Heart left ventricle (tissue), 16 donors: ENCODE measurements around the gene ADM. TPM values are rescaled to one million over a fixed set of nuclear protein-coding genes. Genes with fewer than 3 reads are reported as not detected.

Experiments
- ATAC-seq, 4 donors: fragments of 200-7000 bp; cut with Tn5 transposase; one replicate each; pipeline ENCODE4 v1.9.1; 2020 to 2022; ENCODE audit warnings: moderate library complexity in 4 of 4, mild to moderate bottlenecking in 3 of 4, moderate number of reproducible peaks in 1 of 4
- DNase-seq, 5 donors: peaks; one replicate each; pipeline ENCODE4 v3.0.0-alpha.2; 2020
- H3K27ac ChIP-seq, 12 donors: fragments of 200-600 bp; sonication (generic) in 4 of 12; one replicate each; pipeline versions ENCODE4 v1.5.0 to v1.8.0; 2016 to 2022; ENCODE audit warnings: mild to moderate bottlenecking in 2 of 12
- H3K27me3 ChIP-seq, 9 donors: fragments of 200-600 bp; sonication (generic) in 2 of 9; one replicate each; pipeline versions ENCODE4 v1.5.1 to v1.8.0; 2016 to 2022; ENCODE audit warnings: mild to moderate bottlenecking in 3 of 9
- H3K36me3 ChIP-seq, 9 donors: fragments of 200-600 bp; sonication (generic) in 2 of 9; one replicate each; pipeline versions ENCODE4 v1.5.0 to v1.8.0; 2018 to 2022; ENCODE audit warnings: mild to moderate bottlenecking in 2 of 9
- H3K4me1 ChIP-seq, 12 donors: fragments of 200-600 bp; sonication (generic) in 4 of 12; one replicate each; pipeline versions ENCODE4 v1.5.0 to v1.8.0; 2016 to 2022; ENCODE audit warnings: mild to moderate bottlenecking in 3 of 12
- H3K4me3 ChIP-seq, 12 donors: fragments of 200-600 bp; sonication (generic) in 4 of 12; one replicate each; pipeline versions ENCODE4 v1.5.0 to v1.8.0; 2017 to 2022; ENCODE audit warnings: mild to moderate bottlenecking in 9 of 12, moderate library complexity in 4 of 12
- H3K9me3 ChIP-seq, 12 donors: fragments of 200-600 bp; sonication (generic) in 4 of 12; one replicate each; pipeline versions ENCODE4 v1.5.0 to v1.8.0; 2016 to 2022; ENCODE audit warnings: mild to moderate bottlenecking in 1 of 12
- POLR2A ChIP-seq, 2 donors: fragments of 450-650 bp; IDR thresholded peaks; one replicate each; pipeline ENCODE4 v1.6.1; 2017; ENCODE audit warnings: antibody characterized with exemption in 2 of 2, mild to moderate bottlenecking in 2 of 2, moderate library complexity in 2 of 2
- WGBS, 4 donors: extraction: QIAGEN DNeasy Blood & Tissue Kit in 2 of 4; methylation state at CpG; one replicate each; pipeline versions ENCODE4 v1.1.5 to v1.1.7; 2013 to 2018; 5-methylcytosine and 5-hydroxymethylcytosine counted together
- intact Hi-C, 10 donors: fragments of 100-400 bp; cut with DNase I; formaldehyde crosslinking; loops; one replicate each; pipeline versions ENCODE4 v1.11.1 to v1.14.2; 2022
- polyA plus RNA-seq, 2 donors: library from polyadenylated mRNA; stranded (reverse); fragments of 200-250 nt; gene quantifications; one replicate each; pipeline ENCODE4 v1.2.3, GENCODE V29; 2013
- total RNA-seq, 9 donors: library from RNA; depleted of rRNA in 2 of 9; stranded (reverse); fragments of >200 nt in 2 of 9; fragmentation: NEBNext Ultra II Directional in 3 of 9; extraction: Animal tissue kit (Norgen Biotek cat#: 25700) in 3 of 9; gene quantifications; one replicate each; pipeline versions ENCODE4 v1.1.0 to v1.2.4, GENCODE V29; 2016 to 2023
- TF ChIP-seq, protein P1 (sequence below), 12 donors: fragments of 200-600 bp; sonication (generic) in 4 of 12; IDR thresholded peaks; one replicate each; pipeline versions ENCODE4 v1.5.0 to v1.8.0; 2018 to 2022; ENCODE audit warnings: antibody characterized with exemption in 12 of 12, mild to moderate bottlenecking in 5 of 12
- donor health status: ischemic (EF 13 %, LVEDD 7.1; RV severe dilation, severe dysfunction).
- donor health status: healthy with polysubstance abuse.
- donor health status: DM: no; HTN: yes; CAD: no.
- donor health status: DM: no; HTN: no; CAD: no.
- donor health status: ischemic (EF 25% LVEDD 6.9; RV normal size, moderate dysfunction).
- donor health status: ischemic (EF 25% LVEDD 5.7; RV mildly dilated, moderate dysfunction).
- donor health status: healthy.
- donor health status: DM: yes; HTN: yes; CAD: no.
- donor health status: ischemic (EF 35%, LVEDD 5.7; RV mildly dilated, moderate dysfunction).
- donor health status: nonischemic (EF 11% LVEDD 7.7; RV severe dilation, severe dysfunction).
- donor health status: DM: yes; HTN: yes; CAD: no.
- donor health status: PGD.
- donor health status: ischemic (EF 29% LVEDD 5.4; RV normal size, mild dysfunction).
- donor health status: nonischemic (EF 23%, LVEDD 6.1; RV moderate dilation, normal function).

Gene ADM
- total and polyA plus RNA-seq, 11 donors = 6.9 to 154 (median 16.8) TPM

DNA sequence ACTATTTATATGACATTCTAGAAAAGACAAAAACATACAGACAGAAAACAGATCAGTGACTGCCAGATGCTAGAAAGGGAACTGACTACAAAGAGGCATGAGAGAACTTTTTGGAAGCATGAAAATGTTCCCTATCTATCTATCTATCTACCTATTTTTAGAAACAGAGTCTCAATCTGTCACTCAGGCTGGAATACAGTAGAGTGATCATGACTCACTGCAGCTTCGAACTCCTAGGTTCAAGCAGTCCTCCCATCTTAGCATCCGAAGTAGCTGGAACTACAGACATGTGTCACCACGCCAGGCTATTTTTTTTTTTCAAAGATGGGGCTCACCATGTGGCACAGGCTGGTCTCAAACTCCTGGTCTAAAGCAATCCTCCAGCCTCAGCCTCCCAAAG lies 17.7 kb upstream of the ADM start:
- Histone ChIP-seq H3K4me3 (no peak overlapping the region), H3K4me1 (peaks cover 0 to 69% (median 10%) of the 10 kb centered on the region in 12 donors), H3K36me3 (peaks cover 0 to 10% (median 0%) of the 10 kb centered on the region in 9 donors), H3K27ac (no peak overlapping the region), H3K27me3 (no peaks in the 10 kb centered on the region), H3K9me3 (no peaks in the 10 kb centered on the region)
- no peak for DNase-seq
- intact Hi-C loops = no loop called here
- no peak for ATAC-seq
- 81 to 87% (median 82%) methylated on average over 3 of the region's 3 CpGs for WGBS, 4 donors
- TF ChIP-seq, protein P1, sequence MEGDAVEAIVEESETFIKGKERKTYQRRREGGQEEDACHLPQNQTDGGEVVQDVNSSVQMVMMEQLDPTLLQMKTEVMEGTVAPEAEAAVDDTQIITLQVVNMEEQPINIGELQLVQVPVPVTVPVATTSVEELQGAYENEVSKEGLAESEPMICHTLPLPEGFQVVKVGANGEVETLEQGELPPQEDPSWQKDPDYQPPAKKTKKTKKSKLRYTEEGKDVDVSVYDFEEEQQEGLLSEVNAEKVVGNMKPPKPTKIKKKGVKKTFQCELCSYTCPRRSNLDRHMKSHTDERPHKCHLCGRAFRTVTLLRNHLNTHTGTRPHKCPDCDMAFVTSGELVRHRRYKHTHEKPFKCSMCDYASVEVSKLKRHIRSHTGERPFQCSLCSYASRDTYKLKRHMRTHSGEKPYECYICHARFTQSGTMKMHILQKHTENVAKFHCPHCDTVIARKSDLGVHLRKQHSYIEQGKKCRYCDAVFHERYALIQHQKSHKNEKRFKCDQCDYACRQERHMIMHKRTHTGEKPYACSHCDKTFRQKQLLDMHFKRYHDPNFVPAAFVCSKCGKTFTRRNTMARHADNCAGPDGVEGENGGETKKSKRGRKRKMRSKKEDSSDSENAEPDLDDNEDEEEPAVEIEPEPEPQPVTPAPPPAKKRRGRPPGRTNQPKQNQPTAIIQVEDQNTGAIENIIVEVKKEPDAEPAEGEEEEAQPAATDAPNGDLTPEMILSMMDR (IDR thresholded peaks at IDR 0.05) = no peak
- TF ChIP-seq POLR2A (IDR thresholded peaks at IDR 0.05) = no peak

DNA sequence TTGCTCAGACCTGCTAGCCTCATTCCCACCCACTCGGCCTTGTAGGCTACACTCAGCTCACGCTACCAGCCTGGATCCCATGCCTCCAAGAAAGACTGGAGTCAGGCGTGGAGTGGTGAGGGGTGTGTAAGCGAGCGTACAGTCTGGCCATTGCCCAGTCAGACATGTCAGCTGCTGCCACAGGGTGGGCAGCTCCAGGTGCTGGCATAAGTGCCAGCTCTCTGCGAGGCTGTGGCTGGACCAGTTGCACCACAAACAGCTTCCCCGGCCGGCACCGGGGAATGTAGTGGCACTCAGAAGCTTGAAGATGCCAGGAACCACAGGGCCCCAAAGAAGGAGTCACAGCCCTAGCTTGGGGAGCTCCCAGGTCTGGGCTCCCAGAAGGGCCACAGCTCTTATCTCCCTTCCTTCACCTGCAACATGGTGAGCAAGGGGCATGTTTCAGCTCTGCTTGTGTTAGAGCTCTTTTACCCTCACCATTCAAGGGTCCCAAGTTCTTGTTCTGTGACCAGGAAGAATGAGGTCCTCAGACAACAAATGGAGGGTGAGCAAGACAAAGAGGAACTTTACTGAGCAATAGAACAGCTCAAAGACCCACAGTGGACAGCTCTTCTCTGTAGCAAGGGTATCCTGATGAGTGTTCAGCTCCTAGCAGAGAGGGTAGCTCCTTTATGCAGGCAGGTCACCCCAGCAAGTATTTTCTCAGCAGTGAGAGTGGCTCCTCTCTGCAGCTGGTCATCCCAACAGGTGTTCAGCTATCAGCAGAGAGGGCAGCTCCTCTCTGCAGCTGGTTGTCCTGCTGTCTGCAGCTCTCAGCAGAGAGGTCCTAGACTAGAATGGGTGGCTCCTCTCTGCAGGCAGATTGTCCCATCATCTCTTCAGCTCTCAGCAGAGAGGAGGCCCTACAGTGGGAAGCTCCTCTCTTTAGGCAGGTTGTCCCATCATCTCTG lies 16.8 kb upstream of the ADM start:
- no peak overlapping the region for H3K4me3 ChIP-seq
- ATAC-seq (no peak), DNase-seq (no peak)
- no peaks in the 10 kb centered on the region for H3K27me3 ChIP-seq
- TF ChIP-seq, protein P1 (IDR thresholded peaks at IDR 0.05) = no peak
- no peak for TF ChIP-seq POLR2A (IDR thresholded peaks at IDR 0.05)
- 82 to 96% (median 95%) methylated on average over 8 to 9 of the region's 9 CpGs for WGBS, 4 donors
- intact Hi-C loops = no loop called here
- H3K4me1 ChIP-seq = peaks cover 0 to 78% (median 17%) of the 10 kb centered on the region in 12 donors
- no peaks in the 10 kb centered on the region for H3K9me3 ChIP-seq
- H3K36me3 ChIP-seq = peaks cover 0 to 10% (median 0%) of the 10 kb centered on the region in 9 donors
- H3K27ac ChIP-seq = peak overlapping the region in 1 of 12 donors; percentile 3

DNA sequence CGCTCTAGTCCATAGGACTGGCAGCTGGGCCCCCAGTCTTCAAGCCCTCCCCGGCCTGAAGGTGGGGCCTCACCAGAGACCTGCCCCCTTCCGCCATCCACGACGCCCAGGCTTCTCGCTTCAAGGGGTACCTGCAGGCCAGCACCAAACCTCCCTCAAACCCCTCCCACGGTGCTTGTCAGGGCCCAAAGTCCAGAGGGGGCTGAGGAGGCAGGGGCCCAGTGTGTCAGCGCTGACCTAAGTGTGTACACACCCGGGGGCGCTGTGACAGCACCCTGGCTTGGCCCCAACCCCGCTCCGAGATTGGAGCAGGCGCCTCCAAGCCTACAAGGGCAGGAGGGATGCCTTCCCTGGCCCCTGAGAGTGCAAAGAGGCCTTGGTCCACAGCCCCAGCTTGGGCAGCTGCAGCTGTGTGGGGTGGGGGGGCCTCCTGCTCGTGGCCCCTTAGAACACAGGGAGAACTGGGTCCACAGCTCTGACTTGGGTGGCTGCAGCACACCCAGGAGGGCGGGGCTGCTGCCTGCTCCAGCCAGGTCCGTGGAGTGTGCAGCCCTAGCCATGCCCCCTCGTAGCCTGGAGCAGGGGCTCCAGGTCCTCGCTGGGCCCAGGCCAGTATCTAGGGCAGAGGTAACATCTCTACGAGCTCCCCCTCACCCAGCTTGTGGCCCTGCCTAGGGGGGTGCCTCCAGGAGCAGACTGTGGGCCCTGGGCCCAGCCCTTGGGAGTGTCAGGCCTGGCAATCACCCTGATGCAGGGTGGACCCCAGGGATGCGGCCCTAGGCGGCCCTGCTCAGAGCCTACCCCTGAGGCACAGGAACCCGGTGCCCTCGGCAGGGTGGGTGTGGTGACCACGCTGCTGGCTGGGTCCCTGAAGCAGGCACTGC lies 15.8 kb upstream of the ADM start:
- Histone ChIP-seq H3K36me3 (peaks cover 0 to 10% (median 0%) of the 10 kb centered on the region in 9 donors), H3K27ac (no peak overlapping the region), H3K4me1 (peaks cover 0 to 80% (median 18%) of the 10 kb centered on the region in 12 donors), H3K4me3 (no peak overlapping the region), H3K9me3 (no peaks in the 10 kb centered on the region), H3K27me3 (no peaks in the 10 kb centered on the region)
- DNase-seq (no peak), ATAC-seq (no peak)
- intact Hi-C loops = no loop called here
- 83 to 93% (median 91%) methylated on average over 13 to 24 of the region's 24 CpGs for WGBS, 4 donors
- TF ChIP-seq, protein P1 (IDR thresholded peaks at IDR 0.05) = no peak
- TF ChIP-seq POLR2A (IDR thresholded peaks at IDR 0.05) = no peak
